Embryonic facial prominence (tissue), 1 donor: ENCODE data around the gene GYPB.
A peak's percentile ranks its signal among the peaks of the same experiment; 100 is the strongest.
"Not testable (repeated sequence)": the region's sequence is repeated elsewhere in the genome, so short reads cannot be mapped to it uniquely, and the experiment has no call there.

ENCODE experiments used
- DNase-seq: peaks from one replicate; pipeline ENCODE4 v3.0.0-alpha.2; 2016; ENCODE audit errors: extremely low spot score

The GYPB gene

GRCh38 chr4:144019277-144019676 is at the start of gene GYPB:
Gene GYPB (minus strand): TSS chr4:144019380. CDS start chr4:144019287, 93 bp downstream.
- not testable (repeated sequence) for DNase-seq

GRCh38 chr4:144061556-144061955 is 42.4 kb upstream of the GYPB start:
- not testable (repeated sequence) for DNase-seq

GRCh38 chr4:144060234-144060859 is 41.2 kb upstream of the GYPB start:
- DNase-seq = not testable (repeated sequence)

GRCh38 chr4:144056800-144057199 is 37.6 kb upstream of the GYPB start:
- DNase-seq = no peak

- DNase-seq = not testable (repeated sequence)
These were observed 36.2 kb upstream of the GYPB start for GRCh38 chr4:144055336-144055735.

GRCh38 chr4:144051494-144051893 is 32.3 kb upstream of the GYPB start:
- DNase-seq = not testable (repeated sequence)

GRCh38 chr4:144050631-144051030 is 31.5 kb upstream of the GYPB start:
- DNase-seq = not testable (repeated sequence)

GRCh38 chr4:144049495-144050424 is 30.6 kb upstream of the GYPB start:
- not testable (repeated sequence) for DNase-seq

- DNase-seq = not testable (repeated sequence)
These were observed 25.8 kb upstream of the GYPB start for GRCh38 chr4:144044936-144045335.

GRCh38 chr4:144032580-144032979 is 13.4 kb upstream of the GYPB start:
- DNase-seq = not testable (repeated sequence)

GRCh38 chr4:144031875-144032274 is 12.7 kb upstream of the GYPB start:
- DNase-seq = not testable (repeated sequence)

GRCh38 chr4:144031369-144031768 is 12.2 kb upstream of the GYPB start:
- DNase-seq = not testable (repeated sequence)

GRCh38 chr4:144030708-144031107 is 11.5 kb upstream of the GYPB start:
- DNase-seq = not testable (repeated sequence)

- DNase-seq = not testable (repeated sequence)
These were observed 7.5 kb upstream of the GYPB start for GRCh38 chr4:144026682-144027081.

GRCh38 chr4:144024399-144025053 is 5.3 kb upstream of the GYPB start:
- DNase-seq = not testable (repeated sequence)

GRCh38 chr4:144022772-144023400 is 3.7 kb upstream of the GYPB start:
- DNase-seq = not testable (repeated sequence)

- peak; percentile 7 for DNase-seq
These were observed 2.3 kb upstream of the GYPB start for GRCh38 chr4:144021336-144021990.

- not testable (repeated sequence) for DNase-seq
These were observed 768 bp downstream of the GYPB start for GRCh38 chr4:144018223-144019000.

GRCh38 chr4:144017271-144017670 is 1.9 kb downstream of the GYPB start:
- not testable (repeated sequence) for DNase-seq

- DNase-seq = not testable (repeated sequence)
These were observed 3.0 kb downstream of the GYPB start for GRCh38 chr4:144016057-144016605.
